Astrocyte of the hippocampus (primary cell): Measurements from ENCODE around the gene ADGRB3.
"Not testable (repeated sequence)": the region's sequence is repeated elsewhere in the genome, so short reads cannot be mapped to it uniquely, and the experiment has no call there.

Source experiments
- DNase-seq: peaks from one replicate; pipeline ENCODE4 v3.0.0; 2011; ENCODE audit warnings: low read depth, low spot score

Gene ADGRB3

DNA sequence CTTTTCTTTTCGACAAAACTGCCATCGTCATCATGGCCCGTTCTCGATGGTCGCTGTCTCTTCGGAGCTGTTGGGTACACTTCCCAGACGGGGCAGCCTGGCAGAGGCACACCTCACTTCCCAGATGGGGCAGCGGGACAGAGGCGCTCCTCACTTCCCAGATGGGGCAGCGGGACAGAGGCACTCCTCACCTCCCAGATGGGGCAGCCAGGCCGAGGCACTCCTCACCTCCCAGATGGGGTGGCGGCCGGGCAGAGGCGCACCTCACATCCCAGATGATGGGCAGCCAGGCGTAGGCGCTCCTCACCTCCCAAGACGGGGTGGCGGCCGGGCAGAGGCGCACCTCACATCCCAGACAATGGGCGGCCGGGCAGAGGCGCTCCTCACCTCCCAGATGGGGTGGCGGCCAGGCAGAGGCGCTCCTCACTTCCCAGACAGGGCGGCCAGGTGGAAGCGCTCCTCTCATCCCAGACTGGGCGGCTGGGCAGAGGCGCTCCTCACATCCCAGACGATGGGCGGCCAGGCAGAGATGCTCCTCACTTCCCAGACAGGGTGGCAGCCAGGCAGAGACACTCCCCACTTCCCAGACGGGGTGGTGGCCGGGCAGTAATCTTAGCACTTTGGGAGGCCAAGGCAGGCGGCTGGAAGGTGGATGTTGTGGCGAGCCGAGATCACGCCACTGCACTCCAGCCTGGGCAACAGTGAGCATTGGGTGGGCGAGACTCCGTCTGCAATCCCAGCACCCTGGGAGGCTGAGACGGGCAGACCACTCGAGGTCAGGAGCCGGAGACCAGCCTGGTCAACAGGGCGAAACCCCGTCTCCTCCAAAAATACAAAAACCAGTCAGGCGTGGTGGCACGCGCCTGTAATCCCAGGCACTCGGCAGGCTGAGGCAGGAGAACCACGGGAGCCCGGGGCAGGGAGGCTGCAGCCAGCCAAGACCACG lies 486.7 kb downstream of the ADGRB3 start:
- DNase-seq, result not testable (repeated sequence)

- DNase-seq, result no peak
Observed at GRCh38 chr6:69122407-69122773, 487.3 kb downstream of the ADGRB3 start.

DNA sequence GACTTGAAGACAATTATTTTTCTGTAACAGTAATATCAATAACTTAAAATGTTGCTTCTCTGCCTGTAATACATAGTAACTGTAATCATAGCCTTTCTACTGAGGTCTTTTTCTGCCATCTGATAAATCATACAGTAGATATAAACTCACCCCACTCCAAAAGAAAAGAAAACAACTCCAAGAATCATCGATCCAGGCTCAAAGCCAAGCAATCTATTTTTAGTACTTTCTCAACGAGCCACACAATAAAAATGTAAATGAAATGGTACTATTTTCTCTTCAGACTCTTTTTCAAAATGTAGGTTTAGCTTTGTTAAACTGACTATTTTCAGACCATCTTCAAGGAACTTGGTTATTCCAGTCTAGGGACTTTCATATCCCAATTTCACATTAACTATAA lies 493.3 kb downstream of the ADGRB3 start:
- peak; percentile 8 for DNase-seq

- DNase-seq, result peak; percentile 50
Observed at GRCh38 chr6:69129046-69129445, 494.0 kb downstream of the ADGRB3 start.

DNA sequence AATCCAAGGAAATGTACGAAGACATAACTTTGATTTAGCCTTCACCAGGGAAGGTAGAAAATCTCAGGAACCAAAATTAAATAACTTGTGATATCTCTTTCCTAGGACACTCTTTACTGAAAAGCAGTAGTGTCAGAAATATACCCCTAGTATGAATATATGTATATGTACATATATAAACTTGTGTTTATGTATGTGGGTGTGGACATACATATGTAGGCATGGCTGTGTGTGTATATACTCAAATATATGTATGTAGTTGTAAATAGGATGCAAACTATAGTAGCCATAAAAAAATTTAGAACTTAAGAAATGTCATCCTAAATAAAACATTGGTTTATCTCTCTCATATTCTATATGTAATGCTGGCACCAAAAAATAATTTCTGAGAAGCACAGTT lies 500.8 kb downstream of the ADGRB3 start:
- DNase-seq, result no peak

GRCh38 chr6:69138148-69138547 lies 503.1 kb downstream of the ADGRB3 start:
- peak; percentile 79 for DNase-seq

- peak; percentile 86 for DNase-seq
Observed at GRCh38 chr6:69138893-69139494, 503.9 kb downstream of the ADGRB3 start.

DNA sequence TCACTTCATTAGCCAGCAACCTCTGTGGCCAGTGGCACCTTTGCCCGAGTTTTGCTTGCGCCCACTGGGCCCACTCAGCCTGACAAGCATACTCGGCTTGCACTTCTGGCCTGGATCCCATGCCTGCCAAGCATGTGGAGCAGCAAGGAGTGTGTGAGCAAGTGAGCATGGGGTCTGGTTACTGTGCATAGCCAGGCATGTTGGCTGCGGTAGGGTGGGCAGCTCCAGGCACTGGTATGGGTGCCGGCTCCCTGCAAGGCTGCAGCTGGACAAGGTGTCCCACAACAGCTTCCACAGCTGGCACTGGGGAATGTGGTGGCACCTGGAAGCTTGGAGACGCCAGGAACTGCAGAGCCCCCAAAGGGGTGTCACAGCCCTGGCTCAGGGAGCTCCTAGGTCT lies 510.0 kb downstream of the ADGRB3 start:
- DNase-seq, result no peak

DNA sequence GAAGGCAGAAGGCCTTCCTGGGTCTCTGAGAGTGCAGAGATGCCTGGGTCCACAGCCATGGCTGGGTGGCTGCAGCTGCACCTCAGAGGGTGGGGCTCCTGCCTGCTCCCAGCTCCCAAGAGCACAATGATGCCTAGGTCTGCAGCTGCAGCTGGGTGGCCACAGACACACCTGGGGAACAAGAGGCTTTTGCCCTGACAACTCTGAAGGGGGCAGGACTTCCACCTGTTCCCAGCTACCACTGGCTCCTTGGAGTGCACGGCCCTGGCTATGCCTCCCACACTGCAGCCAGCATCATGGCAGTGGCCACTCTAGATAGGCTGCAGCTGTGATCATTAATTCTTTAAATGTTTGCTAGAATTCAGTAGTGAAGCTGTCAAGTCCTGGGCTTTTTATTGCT lies 511.3 kb downstream of the ADGRB3 start:
- DNase-seq, result no peak

DNA sequence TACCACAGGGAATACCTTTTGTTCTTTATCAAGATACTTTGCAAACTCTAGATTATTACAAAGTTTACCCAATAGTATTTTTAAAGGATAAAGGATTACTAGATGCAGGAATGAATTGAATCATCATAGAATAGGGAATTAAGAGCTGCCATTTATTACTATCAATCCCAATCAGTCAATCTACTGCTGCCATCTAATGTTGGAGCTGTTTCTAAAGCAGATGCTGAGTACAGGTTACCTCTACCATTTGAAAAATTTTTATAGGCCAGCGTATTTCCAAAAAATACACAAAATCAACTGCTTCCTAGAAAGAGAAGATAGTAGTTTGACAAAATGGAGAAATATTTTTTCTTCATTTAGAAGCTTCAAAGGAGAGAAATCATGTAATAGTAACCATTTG lies 520.4 kb downstream of the ADGRB3 start:
- DNase-seq, result peak; percentile 14

DNA sequence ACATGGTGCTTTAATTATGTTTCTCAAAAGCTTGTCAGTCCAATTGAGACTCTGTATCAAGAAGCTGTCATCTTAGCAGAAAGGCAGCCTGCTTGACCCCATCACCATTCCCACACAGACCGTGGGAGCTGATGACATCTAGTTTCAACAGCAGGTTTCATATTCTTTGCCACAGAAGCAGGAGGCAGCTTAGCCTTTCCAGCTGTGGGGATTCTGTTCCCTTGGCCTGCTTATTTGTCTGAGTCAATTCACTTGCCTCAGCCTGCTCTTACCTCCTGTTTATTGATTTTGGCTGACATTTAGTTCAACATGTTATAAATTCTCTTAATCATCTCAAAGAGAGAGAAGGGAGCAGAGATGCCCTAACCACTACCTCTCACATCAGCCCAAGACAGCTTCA lies 527.7 kb downstream of the ADGRB3 start:
- DNase-seq, result peak; percentile 15

DNA sequence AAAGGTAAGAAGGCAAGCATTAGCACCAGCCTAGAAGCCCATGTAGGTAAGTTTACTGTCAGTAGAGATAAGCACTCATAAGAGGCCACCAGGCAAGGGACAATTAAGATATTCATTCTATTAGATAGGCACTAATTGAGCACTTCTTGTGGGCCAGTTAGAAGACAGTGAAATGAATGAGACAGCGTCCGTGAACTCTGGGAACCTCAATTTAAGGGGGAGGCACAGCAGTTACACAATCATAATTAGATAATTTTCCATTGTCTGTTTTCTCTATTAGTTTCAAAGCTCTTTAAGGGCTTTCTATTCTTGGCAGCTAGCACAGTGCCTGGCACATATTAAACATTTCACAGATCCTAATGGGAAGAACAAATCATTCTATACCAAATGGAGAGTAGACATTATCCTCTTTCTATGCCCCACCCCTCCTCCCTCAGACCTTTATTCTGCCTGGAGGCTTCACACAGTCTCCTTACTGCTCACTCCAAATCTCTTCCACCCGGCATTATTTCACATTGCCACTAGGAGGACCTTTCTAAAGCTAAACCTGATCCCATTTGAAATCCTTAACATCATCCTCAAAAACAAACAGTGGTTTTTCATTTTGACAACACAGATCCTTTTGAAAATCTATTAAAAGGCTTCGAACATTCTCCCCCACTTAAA lies 529.6 kb downstream of the ADGRB3 start:
- peak; percentile 8 for DNase-seq

- DNase-seq, result peak; percentile 25
Observed at GRCh38 chr6:69179681-69180080, 544.6 kb downstream of the ADGRB3 start.

DNA sequence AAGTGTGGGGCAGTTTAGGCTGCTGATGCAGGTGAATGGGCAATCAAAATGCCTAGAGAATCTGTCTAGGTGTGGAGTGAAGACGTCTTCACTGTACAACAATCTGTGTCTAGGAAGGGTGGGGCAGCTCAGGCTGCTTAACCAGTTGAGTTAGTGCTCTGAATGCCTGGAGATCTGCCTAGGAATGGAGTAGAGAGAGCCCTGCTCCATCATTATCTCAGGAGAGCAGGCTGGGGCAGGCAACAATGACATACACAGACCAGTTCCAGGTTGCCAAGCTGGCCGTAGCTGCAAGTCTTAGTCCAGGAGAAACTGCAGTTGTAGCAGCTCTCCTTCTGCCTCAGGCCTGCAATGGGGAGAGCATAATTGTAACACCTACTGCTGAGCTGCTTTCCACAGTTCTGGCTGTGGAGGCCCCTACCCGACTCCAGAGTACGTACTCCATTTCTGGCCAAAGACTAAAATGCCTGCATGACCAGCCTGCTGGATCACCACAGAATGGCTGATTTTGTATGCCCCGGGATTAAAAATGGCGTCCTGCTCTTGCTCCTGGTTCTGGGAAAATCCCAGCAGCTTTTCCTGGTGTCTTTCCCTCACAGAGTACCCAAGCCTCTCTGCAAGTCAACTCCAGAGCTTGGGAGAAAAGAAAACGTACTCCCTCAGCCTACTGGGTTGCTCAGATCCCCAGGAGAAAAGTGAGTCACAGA lies 545.4 kb downstream of the ADGRB3 start:
- DNase-seq, result no peak

DNA sequence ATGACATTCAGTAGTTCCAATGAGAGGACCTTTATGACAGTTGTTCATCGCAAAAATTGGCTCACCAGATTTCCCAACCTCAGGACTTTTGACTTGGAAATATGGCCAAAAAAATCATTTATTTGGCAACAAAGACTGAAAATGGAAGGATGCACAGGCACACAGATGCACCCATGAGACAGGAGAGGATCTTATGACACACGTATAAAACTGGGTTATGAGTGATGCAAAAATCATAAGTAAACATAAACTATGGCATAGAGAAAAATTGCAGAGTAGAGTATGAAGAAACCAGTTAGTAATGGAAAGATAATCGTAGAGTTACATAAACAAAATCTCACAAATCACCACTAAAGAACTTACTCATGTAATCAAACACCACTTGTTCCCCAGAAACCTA lies 546.9 kb downstream of the ADGRB3 start:
- DNase-seq, result no peak

DNA sequence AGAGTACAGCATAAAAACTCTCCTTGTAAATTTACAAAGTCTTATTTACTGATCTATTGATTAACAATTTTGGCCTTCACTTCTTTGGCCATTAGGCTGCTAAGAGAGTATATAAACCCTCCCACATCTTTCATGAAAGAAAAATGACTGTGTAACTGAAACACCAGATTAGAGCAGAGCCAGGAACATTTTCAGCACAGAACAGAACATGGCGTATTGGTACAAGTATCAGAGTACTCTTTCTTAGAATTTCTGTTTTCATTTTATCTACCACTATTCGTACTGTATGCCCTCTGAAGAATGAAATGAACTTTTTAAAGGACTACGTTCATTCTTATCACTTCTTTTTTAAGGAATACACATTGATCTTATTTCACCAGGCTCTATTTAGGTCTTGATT lies 550.2 kb downstream of the ADGRB3 start:
- no peak for DNase-seq

GRCh38 chr6:69202768-69203167 lies 567.7 kb downstream of the ADGRB3 start:
- peak; percentile 7 for DNase-seq

DNA sequence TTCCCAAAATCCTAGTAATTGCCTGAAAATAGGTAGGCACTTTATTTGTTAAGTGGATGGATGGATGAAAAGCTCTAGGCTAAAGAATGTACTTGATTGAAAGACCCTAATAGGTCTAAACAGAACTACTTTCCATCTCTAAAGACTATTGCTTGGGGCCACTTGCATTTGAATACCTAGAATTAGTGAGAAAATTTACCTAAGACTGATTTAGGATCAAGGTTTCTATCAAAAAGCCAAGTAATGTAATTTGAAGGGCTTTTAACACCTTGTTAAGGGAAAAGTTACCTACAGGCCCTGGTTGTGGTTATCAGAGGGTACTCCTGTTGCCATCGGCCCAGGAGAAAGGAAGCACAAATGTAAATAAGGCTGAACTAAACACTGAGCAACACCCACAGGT lies 581.0 kb downstream of the ADGRB3 start:
- DNase-seq, result no peak

- no peak for DNase-seq
Observed at GRCh38 chr6:69217343-69217742, 582.3 kb downstream of the ADGRB3 start.

- no peak for DNase-seq
Observed at GRCh38 chr6:69220375-69220774, 585.3 kb downstream of the ADGRB3 start.

GRCh38 chr6:69232008-69232407 lies 596.9 kb downstream of the ADGRB3 start:
- DNase-seq, result no peak

DNA sequence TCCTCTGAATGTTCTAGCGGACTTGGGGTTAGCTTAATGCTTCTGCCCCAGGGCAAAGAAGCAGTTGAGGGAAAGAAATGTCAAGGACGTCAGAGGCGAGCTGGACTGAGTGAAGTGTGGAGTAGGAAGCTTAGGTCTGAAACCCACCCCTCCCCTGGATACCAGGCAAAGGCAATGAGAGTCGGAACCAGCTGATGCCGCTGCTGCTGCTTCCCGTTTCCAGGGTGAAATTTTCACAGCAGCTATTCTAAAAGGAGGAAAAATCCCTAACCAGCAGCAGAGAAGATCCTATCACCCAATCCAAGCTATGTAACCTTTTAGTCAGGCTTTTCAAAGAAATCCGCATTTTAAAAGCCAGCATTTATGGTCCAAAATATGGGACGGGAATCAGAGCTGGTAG lies 597.4 kb downstream of the ADGRB3 start:
- no peak for DNase-seq
